NCI-H146 (cell line): ENCODE measurements around the gene TP53I11.

Source experiments
- DNase-seq: peaks from one replicate; lab custom pipeline; 2025; lab: John Stamatoyannopoulos, UW

The TP53I11 gene

GRCh38 chr11:44912270-44912987 lies 38.3 kb downstream of the TP53I11 start:
- no peak for DNase-seq

- peak; percentile 79 for DNase-seq
These were observed 39.5 kb downstream of the TP53I11 start for GRCh38 chr11:44911029-44911814.

- no peak for DNase-seq
These were observed 40.1 kb downstream of the TP53I11 start for GRCh38 chr11:44910591-44910990.

DNA sequence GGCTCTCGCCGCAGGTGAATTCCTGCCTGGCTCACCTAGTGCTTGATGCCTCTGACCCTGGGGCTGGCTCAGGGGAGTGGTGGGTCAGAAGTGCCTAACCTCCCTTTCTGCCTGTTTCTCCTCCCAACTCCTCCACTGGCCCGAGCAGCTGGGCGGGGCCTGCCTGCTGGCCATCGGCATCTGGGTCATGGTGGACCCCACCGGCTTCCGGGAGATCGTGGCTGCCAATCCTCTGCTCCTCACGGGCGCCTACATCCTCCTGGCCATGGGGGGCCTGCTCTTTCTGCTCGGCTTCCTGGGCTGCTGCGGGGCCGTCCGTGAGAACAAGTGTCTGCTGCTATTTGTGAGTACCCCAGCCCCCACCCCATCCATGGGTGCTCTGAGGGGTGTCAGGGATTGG lies 41.1 kb downstream of the TP53I11 start:
- no peak for DNase-seq

GRCh38 chr11:44906649-44907048 lies 44.0 kb downstream of the TP53I11 start:
- DNase-seq = no peak

DNA sequence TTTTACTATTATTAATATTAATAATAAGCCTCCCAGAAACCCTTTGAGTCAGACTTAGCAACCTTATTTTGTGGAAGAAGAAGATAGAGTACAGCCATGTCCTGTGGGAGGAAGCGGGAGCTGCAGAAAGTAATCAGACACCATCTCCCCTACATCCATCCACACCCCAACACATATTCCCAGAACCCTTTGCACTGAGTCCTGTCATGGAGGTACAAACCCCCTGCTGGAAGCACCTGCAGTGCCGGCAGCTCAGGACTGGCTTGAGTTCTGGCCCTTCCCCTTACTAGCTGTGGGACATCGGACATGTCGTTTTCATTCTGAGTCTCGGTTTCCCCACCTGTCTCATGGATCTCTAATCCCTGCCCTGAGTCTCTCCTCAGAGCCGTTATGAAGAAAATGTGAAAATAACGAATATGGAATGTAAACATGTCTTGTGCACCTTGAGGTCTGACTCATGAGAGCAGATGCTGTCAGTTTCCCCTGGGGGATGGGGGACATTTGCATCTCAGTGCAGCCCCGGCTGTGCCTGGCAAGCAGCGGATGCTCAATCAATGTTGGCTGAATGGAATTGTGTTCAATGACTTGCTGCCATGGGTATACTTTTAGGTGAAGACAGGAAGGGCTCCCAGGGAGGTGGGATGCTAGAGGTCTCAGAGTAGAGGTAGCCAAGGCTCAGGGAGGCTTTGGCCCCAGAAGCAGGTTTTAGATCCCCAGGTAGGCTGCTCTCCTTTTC lies 45.4 kb downstream of the TP53I11 start:
- no peak for DNase-seq

- no peak for DNase-seq
These were observed 46.2 kb downstream of the TP53I11 start for GRCh38 chr11:44904261-44905020.

DNA sequence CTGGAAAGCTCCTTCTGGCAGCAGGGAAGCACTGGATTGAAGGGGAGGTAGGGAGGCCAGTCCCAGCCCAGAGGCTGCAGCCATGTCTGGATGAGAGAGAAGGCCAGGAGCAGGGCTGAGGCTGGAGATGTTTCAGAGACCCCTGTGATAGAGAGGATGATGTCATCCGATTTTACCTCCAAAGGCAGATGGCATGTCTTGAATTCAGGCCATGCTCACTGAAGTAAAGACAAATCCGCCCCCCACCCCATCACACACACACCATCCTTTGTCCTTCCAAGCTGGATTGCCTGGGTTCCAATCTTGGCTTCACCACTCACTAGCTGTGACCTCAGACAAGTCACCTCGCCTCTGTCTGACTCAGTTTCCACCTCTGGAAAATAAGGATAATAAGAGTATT lies 47.2 kb downstream of the TP53I11 start:
- no peak for DNase-seq

- no peak for DNase-seq
These were observed 47.6 kb downstream of the TP53I11 start for GRCh38 chr11:44903035-44903434.

DNA sequence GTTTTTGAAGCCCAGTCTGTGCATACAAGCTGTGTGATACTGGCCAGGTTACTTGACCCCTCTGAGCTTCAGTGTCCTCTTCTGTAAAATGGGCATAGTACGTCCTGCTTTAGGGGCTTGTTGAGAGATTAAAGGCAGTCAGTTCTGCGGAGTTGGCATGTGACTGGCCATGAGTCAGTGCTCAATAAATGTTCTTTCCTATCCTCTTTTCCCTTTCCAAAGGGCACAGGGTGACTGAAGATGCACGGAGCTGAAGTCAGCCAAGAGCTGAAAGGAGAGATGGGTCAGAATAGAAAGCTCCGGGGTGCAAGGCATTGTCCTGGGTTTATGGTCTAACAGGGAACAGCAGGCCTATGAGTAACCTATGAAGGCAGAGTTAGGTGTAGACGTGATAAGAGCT lies 48.9 kb downstream of the TP53I11 start:
- DNase-seq = no peak

GRCh38 chr11:44901120-44901633 lies 49.5 kb downstream of the TP53I11 start:
- DNase-seq = no peak

DNA sequence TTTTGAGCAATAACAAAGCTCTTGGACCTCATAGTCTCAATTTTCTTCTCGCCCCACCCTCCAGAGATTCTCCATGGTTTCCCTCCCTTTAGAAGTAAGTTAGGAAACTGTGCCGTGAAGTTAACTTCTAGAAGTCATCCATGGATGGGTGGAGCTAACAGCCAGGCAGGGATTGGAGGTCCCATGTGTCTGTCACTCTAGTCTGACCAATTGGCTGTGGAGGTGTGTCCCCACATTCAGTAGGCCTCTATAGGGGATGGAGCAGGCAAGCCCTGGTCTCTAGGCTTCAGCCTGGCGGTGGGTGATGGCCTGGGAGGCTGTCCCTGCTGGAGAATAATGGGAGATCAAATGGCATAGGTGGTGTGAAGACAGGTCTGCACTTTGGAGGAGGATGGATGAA lies 50.7 kb downstream of the TP53I11 start:
- no peak for DNase-seq

GRCh38 chr11:44893846-44894617 lies 56.7 kb downstream of the TP53I11 start:
- DNase-seq = peak; percentile 46

DNA sequence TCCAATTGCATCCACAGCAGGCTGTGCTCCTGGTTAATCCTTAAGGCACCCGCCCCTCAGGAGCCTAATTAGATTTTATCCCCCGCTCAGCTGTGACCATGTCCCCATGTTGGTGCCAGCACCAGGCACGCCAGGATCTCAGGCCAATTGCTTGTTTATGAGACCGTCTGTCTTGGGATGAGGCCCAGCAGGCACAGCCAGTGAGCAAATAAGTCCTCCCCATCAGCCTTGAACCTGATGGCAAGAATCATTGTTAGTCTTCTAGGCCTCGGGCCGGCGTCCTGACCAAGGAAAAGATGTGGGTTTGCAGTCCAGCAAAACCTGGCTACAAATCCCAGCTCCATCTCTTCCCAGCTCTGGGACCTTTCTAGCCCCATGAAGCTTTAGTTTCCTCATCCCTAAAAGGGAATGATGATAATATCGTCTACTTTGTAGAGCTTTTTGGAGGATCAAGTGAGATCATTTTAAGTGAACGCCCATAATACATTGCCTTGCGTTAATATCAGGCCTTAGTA lies 57.3 kb downstream of the TP53I11 start:
- no peak for DNase-seq

- DNase-seq = no peak
These were observed 57.8 kb downstream of the TP53I11 start for GRCh38 chr11:44892843-44893242.

- no peak for DNase-seq
These were observed 61.4 kb downstream of the TP53I11 start for GRCh38 chr11:44889266-44889665.

GRCh38 chr11:44887636-44888035 lies 63.0 kb downstream of the TP53I11 start:
- no peak for DNase-seq

- no peak for DNase-seq
These were observed 63.9 kb downstream of the TP53I11 start for GRCh38 chr11:44886790-44887140.

GRCh38 chr11:44885919-44886789 lies 64.5 kb downstream of the TP53I11 start:
- no peak for DNase-seq
